NCI-H1694 treated with DMSO at 0.1 percent for 48 hours (cell line): Measurements from ENCODE around the gene IQCH.

Experiments used
- DNase-seq: peaks from one replicate; lab custom pipeline; 2025; lab: John Stamatoyannopoulos, UW

The IQCH gene

DNA sequence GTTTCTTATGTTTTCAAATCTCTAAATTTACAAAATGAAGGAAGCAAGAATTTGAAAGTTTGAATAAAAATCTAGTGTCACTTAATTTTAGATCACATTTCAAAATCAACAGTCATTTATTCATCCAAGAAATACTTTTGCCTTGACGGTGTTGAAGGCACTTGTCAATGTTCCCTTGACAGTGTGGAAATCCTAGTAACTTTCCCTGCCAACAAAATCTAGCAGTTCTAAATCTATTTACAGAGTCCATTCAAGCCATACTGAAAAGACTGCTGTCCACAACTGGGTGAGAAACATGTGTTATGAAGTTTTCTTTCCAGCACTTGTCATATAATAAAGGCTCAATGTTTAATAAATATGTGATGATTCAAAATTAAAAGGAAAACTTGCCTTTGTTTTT is 279.3 kb downstream of the IQCH start:
- no peak for DNase-seq

- no peak for DNase-seq
These were observed 279.8 kb downstream of the IQCH start for GRCh38 chr15:67534360-67534759.

- no peak for DNase-seq
These were observed 283.2 kb downstream of the IQCH start for GRCh38 chr15:67537771-67538170.

DNA sequence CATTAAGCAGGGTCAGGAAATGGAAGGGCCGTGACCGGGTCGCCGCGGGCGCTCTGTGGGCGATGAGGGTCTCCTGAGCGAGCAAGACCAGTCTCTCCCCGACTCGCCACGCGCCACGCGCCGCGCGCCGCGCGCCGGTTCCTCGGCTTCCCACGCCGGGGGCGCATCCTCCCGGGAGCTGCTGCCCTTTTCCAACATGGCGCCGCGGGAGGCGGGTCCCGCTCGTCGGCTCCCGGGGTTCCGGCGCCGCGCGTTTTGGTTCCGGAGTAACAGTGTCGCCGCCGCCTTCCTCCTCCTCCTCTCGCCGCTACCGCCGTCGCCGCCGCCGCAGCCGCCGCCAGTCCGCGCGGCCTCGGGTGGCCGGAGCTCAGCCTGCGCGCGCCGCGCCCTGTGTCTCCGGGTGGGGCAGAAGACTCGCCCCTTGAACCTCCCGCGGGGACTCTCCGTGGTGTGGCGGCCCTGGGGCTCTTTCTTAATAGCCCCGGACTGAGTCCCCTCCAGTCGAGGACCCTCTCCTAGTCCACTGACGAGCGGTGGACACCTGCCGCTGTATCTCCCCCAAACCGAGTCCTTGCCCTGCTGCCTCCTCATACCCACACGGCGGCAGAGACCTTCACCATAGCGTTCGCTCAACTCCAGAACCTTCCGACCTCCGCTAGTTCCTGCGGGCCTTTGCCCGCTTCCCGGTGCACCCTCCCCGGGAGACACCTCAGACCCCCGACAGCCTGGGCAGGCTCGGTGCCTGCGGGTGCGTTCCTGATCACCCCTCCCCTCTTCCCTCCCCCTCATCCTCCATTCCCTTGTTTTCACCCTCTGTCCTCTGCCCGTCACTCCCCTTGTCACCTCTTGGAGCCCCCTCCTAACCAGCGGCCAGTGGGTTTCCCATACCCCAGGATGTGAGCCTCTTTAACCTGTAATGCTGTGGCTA is 288.1 kb downstream of the IQCH start, which contains the start of gene MAP2K5:
TSS of gene MAP2K5 (plus strand) at position 284 of the 928 bp plus-strand sequence. CDS start at position 917, 633 bp downstream.
- peak; percentile 27 for DNase-seq

DNA sequence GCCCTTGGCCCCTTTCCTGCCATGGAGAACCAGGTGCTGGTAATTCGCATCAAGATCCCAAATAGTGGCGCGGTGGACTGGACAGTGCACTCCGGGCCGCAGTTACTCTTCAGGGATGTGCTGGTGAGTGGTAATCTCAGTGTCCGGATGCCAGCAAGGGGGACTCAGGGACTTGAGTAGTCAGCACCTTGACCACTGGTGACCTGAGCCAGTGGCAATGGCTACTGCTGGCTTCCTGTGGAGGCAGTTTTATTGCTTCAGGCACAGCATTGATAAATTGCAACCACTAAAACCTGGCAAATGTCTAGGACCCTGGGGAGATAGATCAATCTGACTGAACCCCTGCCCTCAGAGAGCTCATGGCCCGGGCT is 288.7 kb downstream of the IQCH start:
- DNase-seq = no peak

DNA sequence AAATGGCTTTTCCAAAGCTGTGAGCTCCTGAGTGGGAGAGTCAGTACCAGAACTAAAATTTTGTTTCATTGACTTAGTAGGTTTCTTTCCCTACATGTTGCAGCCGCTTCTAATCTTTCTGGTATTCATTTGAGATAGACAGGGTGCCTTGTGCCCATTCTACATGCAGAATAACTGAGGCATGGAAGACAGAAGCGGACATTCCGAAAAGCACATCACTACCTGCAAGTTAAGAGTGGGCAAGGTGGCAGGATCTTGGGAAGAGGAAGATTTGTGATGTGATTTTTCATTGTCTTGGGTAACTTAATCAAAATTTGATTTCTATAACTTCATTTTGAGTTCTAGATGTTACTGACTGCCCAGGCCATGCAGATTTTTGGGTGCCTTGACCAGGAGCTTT is 289.9 kb downstream of the IQCH start:
- no peak for DNase-seq

DNA sequence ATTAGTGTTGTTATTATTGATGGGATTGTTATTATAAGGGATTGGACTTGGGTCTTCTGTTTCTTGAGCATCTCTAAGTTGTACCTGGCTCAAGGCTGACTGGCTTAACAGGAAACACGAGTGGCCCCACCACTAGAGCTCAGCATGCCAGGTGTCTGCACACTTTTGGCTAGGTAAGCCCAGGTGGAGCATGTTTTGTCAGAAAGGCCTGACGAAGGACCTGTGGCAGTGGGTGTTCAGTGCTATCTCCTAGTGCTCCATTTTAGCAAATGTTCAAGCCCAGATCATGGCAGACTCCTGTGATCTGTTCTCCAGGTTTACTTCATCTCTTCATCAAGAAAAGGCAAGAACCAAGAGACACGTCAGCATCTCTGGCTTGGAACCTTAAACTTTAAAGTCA is 291.3 kb downstream of the IQCH start:
- no peak for DNase-seq

GRCh38 chr15:67547064-67547463 is 292.5 kb downstream of the IQCH start:
- no peak for DNase-seq

GRCh38 chr15:67547836-67548235 is 293.2 kb downstream of the IQCH start:
- DNase-seq = no peak

- no peak for DNase-seq
These were observed 293.8 kb downstream of the IQCH start for GRCh38 chr15:67548236-67548852.

DNA sequence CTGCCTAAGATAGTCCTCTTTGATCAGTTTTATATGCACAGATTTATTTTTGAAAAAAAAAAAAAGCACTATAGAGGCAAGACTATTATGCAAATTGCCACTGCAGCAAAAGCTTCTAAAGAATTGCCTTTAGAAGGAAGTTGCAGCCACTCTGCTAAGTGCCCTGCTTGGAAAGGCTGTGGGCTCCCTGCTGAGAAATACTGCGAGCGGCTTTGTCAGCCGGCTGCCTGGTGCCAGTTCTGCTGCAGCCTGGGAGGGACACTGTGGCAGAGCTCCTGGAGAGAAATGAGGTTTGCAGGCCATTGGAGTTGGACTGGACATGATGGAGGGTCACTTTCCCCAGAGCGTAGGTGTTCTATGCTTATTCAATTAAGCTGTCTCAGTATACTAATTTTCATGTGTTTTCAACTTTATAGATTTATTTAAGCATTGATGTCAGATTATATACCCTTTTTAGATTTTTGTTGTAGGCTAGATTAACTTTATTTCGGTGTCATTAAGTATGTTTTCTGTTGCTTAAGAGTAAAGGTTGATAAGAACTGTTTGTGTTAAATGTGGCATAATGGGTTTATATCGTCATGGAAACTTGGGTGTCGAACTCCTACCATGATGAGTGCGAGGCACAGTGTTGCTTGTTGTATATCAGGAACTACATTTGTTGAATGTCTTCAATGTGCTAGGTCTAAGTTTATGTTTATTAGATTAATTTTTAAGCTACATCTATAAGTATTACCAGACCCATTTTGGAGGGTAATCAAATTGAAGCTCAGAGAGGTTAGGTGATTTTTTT is 294.5 kb downstream of the IQCH start:
- no peak for DNase-seq

DNA sequence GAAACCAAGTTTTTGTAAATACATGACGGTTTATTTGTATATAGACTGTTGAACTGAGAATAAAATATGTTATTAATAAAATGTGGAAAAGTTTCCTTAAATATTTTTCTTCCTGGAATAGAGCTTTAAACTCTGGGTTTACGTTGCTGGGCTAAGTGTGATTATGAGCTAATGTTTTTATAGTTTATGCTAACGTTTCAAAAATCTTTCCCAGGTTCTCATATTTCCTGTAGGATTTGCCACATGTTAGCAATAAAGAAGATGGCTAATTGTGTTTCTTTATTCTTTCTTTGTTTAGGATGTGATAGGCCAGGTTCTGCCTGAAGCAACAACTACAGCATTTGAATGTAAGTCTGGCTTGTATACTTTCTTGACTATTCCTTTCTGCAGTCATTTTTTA is 295.1 kb downstream of the IQCH start:
- no peak for DNase-seq

- DNase-seq = no peak
These were observed 295.9 kb downstream of the IQCH start for GRCh38 chr15:67550522-67550921.

GRCh38 chr15:67551207-67551743 is 296.7 kb downstream of the IQCH start:
- no peak for DNase-seq
